H1 (cell line): Measurements from ENCODE around the gene COL4A2. TPM values are rescaled to one million over a fixed set of nuclear protein-coding genes. Genes with fewer than 3 reads are reported as not detected.

Experiments
- CTCF ChIA-PET: fragments of 300-600 bp; sonication (Branson Sonifier 250); formaldehyde crosslinking; loops from one replicate; lab custom pipeline; 2021; ENCODE audit not compliant: partially characterized antibody; lab: Charles Lee
- POLR2A ChIA-PET: fragments of 300-600 bp; sonication (Branson Sonifier 250); formaldehyde crosslinking; loops from one replicate; lab custom pipeline; 2021; ENCODE audit warnings: inconsistent platforms; ENCODE audit not compliant: partially characterized antibody; lab: Charles Lee
- DNase-seq, 2 experiments: peaks; one replicate each; pipeline versions ENCODE4 v3.0.0 to v3.0.0-alpha.2; 2010 to 2022; ENCODE audit warnings: low spot score in 2 of 2, low read depth in 1 of 2, mixed read lengths in 1 of 2
- FAIRE-seq: peaks from 2 replicates; lab custom pipeline; 2011; peaks lifted over from hg19 to GRCh38; lab: Jason Lieb, UNC
- H2AFZ ChIP-seq: 2 replicates; pipeline ENCODE4 v1.8.1; 2012; ENCODE audit warnings: low read length, inconsistent platforms
- H2AK5ac ChIP-seq: 2 replicates; pipeline ENCODE4 v1.6.1; 2013; ENCODE audit warnings: low read depth, low read length
- H2BK120ac ChIP-seq: replicated peaks from 2 replicates; pipeline ENCODE3; 2013; ENCODE audit warnings: low read depth, low read length, inconsistent platforms
- H2BK12ac ChIP-seq: 2 replicates; pipeline ENCODE4 v1.6.1; 2013; ENCODE audit warnings: low read depth, low read length
- H2BK15ac ChIP-seq: 2 replicates; pipeline ENCODE4 v1.6.1; 2013; ENCODE audit warnings: low read length
- H2BK20ac ChIP-seq: 2 replicates; pipeline ENCODE4 v1.6.1; 2013; ENCODE audit warnings: low read length
- H2BK5ac ChIP-seq: 2 replicates; pipeline ENCODE4 v1.6.1; 2013; ENCODE audit warnings: low read depth, low read length
- H3K14ac ChIP-seq: 2 replicates; pipeline ENCODE4 v1.6.1; 2013; ENCODE audit warnings: inconsistent platforms; ENCODE audit not compliant: insufficient read length
- H3K18ac ChIP-seq: 2 replicates; pipeline ENCODE4 v1.6.1; 2013; ENCODE audit warnings: low read length; ENCODE audit errors: extremely low read depth
- H3K23ac ChIP-seq: 2 replicates; pipeline ENCODE4 v1.6.1; 2013; ENCODE audit warnings: inconsistent platforms; ENCODE audit not compliant: insufficient read length
- H3K23me2 ChIP-seq: 2 replicates; pipeline ENCODE4 v1.6.1; 2013; ENCODE audit warnings: low read depth, low read length
- H3K27ac ChIP-seq: 2 replicates; pipeline ENCODE4 v1.6.1; 2011; ENCODE audit warnings: low read depth, low read length, inconsistent platforms
- H3K27me3 ChIP-seq, 4 experiments: replicated peaks in 1 of 4; 1 replicate in 1 of 4; 2 replicates in 3 of 4; pipeline versions ENCODE4 v1.6.1 to v1.8.1; 2011 to 2013; ENCODE audit warnings: low read length in 3 of 4, mild to moderate bottlenecking in 3 of 4, inconsistent platforms in 2 of 4, mixed read lengths in 2 of 4, moderate library complexity in 1 of 4; ENCODE audit not compliant: control insufficient read depth in 3 of 4, insufficient read depth in 3 of 4; ENCODE audit errors: extremely low read depth in 1 of 4
- H3K36me3 ChIP-seq, 4 experiments: 2 replicates each; pipeline versions ENCODE4 v1.6.1 to v1.8.1; 2011 to 2013; ENCODE audit warnings: mild to moderate bottlenecking in 4 of 4, low read length in 3 of 4, moderate library complexity in 2 of 4, control low read depth in 1 of 4, inconsistent platforms in 1 of 4; ENCODE audit not compliant: insufficient read depth in 4 of 4, control insufficient read depth in 2 of 4
- H3K4ac ChIP-seq: replicated peaks from 2 replicates; pipeline ENCODE3; 2013; ENCODE audit warnings: low read length, low read depth, mixed read lengths, inconsistent platforms; ENCODE audit not compliant: insufficient read length
- H3K4me1 ChIP-seq, 4 experiments: replicated peaks in 1 of 4; 1 replicate in 1 of 4; 2 replicates in 3 of 4; pipeline versions ENCODE4 v1.6.1 to v1.8.1; 2011 to 2013; ENCODE audit warnings: low read length in 3 of 4, inconsistent platforms in 2 of 4, mixed read lengths in 1 of 4; ENCODE audit not compliant: insufficient read depth in 4 of 4, control insufficient read depth in 3 of 4
- H3K4me2 ChIP-seq, 2 experiments: 2 replicates each; pipeline versions ENCODE4 v1.6.1 to v1.8.1; 2011 to 2013; ENCODE audit warnings: low read depth in 2 of 2, low read length in 2 of 2, control low read depth in 1 of 2, inconsistent platforms in 1 of 2, mild to moderate bottlenecking in 1 of 2; ENCODE audit not compliant: insufficient read depth in 1 of 2
- H3K4me3 ChIP-seq, 4 experiments: fragments of 200-600, 300-600 bp in 1 of 4; sonication (generic), shearing (Covaris generic), sonication (Bioruptor Twin) in 1 of 4; 2 replicates each; pipeline versions ENCODE4 v1.5.1 to v1.8.1; 2011 to 2016; ENCODE audit warnings: low read length in 4 of 4, low read depth in 3 of 4, control low read depth in 2 of 4, inconsistent platforms in 2 of 4, mild to moderate bottlenecking in 2 of 4, mixed read lengths in 1 of 4, moderate library complexity in 1 of 4; ENCODE audit not compliant: insufficient read depth in 2 of 4; ENCODE audit errors: extremely low read depth in 1 of 4
- H3K56ac ChIP-seq: replicated peaks from 2 replicates; pipeline ENCODE3; 2013; ENCODE audit warnings: low read depth, mild to moderate bottlenecking, mixed read lengths, low read length, inconsistent platforms; ENCODE audit not compliant: insufficient read length
- H3K79me1 ChIP-seq: 2 replicates; pipeline ENCODE4 v1.6.1; 2013; ENCODE audit warnings: low read depth, low read length, control low read depth
- H3K79me2 ChIP-seq, 2 experiments: 2 replicates each; pipeline versions ENCODE4 v1.6.1 to v1.8.1; 2012 to 2013; ENCODE audit warnings: low read length in 2 of 2, mild to moderate bottlenecking in 2 of 2, inconsistent platforms in 1 of 2; ENCODE audit not compliant: insufficient read depth in 2 of 2, control insufficient read depth in 1 of 2
- H3K9ac ChIP-seq, 4 experiments: replicated peaks in 1 of 4; 1 replicate in 1 of 4; 2 replicates in 3 of 4; pipeline versions ENCODE4 v1.6.1 to v1.8.1; 2011 to 2013; ENCODE audit warnings: low read depth in 3 of 4, low read length in 3 of 4, control low read depth in 2 of 4, mild to moderate bottlenecking in 2 of 4, moderate library complexity in 2 of 4, inconsistent platforms in 1 of 4; ENCODE audit errors: extremely low read depth in 1 of 4
- H3K9me3 ChIP-seq, 2 experiments: 2 replicates each; pipeline versions ENCODE4 v1.6.1 to v1.8.1; 2012 to 2013; ENCODE audit warnings: mild to moderate bottlenecking in 2 of 2, moderate library complexity in 2 of 2, control low read depth in 1 of 2, inconsistent platforms in 1 of 2, low read depth in 1 of 2, low read length in 1 of 2, mixed read lengths in 1 of 2; ENCODE audit not compliant: insufficient read depth in 2 of 2
- H4K20me1 ChIP-seq, 2 experiments: replicated peaks in 1 of 2; 2 replicates each; pipeline versions ENCODE3 to v1.8.1; 2011 to 2013; ENCODE audit warnings: inconsistent platforms in 2 of 2, low read length in 2 of 2, mild to moderate bottlenecking in 1 of 2; ENCODE audit not compliant: insufficient read depth in 2 of 2, control insufficient read depth in 1 of 2
- H4K5ac ChIP-seq: 2 replicates; pipeline ENCODE4 v1.6.1; 2013; ENCODE audit warnings: low read length, low read depth, mixed read lengths, inconsistent platforms; ENCODE audit not compliant: insufficient read length
- H4K8ac ChIP-seq: 2 replicates; pipeline ENCODE4 v1.8.0; 2013; ENCODE audit warnings: mild to moderate bottlenecking, moderate library complexity, low read length, inconsistent platforms; ENCODE audit not compliant: insufficient read depth; ENCODE audit errors: extremely low read depth
- H4K91ac ChIP-seq: replicated peaks from 2 replicates; pipeline ENCODE3; 2013; ENCODE audit warnings: low read length, mixed read lengths, inconsistent platforms; ENCODE audit not compliant: insufficient read length
- KDM4A ChIP-seq: IDR thresholded peaks from one replicate; pipeline ENCODE4 v1.7.1; 2012; ENCODE audit warnings: low read depth, mild to moderate bottlenecking, moderate library complexity, low read length, inconsistent platforms; ENCODE audit not compliant: severe bottlenecking
- WGBS, 2 experiments: shearing (Covaris generic) in 1 of 2; methylation state at CpG; one replicate each; pipeline versions ENCODE4 v1.1.6 to v1.1.7; 2013 to 2015; ENCODE audit warnings: low lambda C conversion rate in 2 of 2, mixed read lengths in 2 of 2, inconsistent platforms in 1 of 2, low coverage in 1 of 2, missing lambda C conversion rate in 1 of 2; ENCODE audit not compliant: insufficient replicate concordance in 2 of 2, insufficient coverage in 1 of 2, insufficient read length in 1 of 2; ENCODE audit errors: extremely low coverage in 1 of 2, missing lambda C conversion rate in 1 of 2; 5-methylcytosine and 5-hydroxymethylcytosine counted together
- polyA plus RNA-seq, 7 experiments: library from polyadenylated mRNA; depleted of rRNA in 3 of 7; stranded (reverse) in 5 of 7; unstranded in 2 of 7; fragments of >200 nt in 5 of 7; fragments of 200-250 nt in 2 of 7; gene quantifications; 1 replicate in 5 of 7; 2 replicates in 1 of 7; 4 replicates in 1 of 7; pipeline versions ENCODE4 v1.2.1 to v1.2.3, GENCODE V29; 2011 to 2013; ENCODE audit warnings: missing spikeins in 2 of 7, mixed read lengths in 2 of 7
- total RNA-seq: library from RNA; stranded (reverse); fragmentation: NEBNext Ultra II Directional; extraction: Animal tissue kit (Norgen Biotek cat#: 25700); gene quantifications from 2 replicates; pipeline ENCODE4 v1.2.1, GENCODE V29; 2021

The COL4A2 gene
- total and polyA plus RNA-seq, 2 of the 8 experiments (the other 6 are each of a cell fraction or from before 2014, with no cell fraction given), result 80.4 to 87.3 TPM

DNA sequence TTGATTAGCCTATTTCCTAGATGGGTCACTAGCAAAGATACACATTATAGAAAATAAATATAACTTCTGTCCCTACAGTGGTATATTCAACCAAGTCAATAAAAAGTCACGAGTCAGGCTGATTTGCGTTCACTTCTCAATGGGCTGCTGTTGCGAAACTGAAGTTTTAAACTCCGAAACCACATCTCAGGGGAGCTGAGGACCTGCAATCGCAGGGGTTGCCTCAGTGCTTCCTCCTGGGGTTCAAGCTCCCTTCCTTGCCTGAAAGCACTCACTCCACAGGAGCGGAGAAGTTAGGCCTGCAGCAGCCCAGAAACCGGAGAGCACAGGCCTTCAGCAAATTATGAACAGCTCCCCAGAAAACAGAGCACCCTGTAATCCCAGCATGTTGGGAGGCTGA is 214.9 kb downstream of the COL4A2 start:
- no peak overlapping the region for H2BK20ac ChIP-seq
- no peak overlapping the region for H4K5ac ChIP-seq
- WGBS, 2 experiments, result 92% methylated on average over 7 of the region's 7 CpGs; no CpG with 5 or more reads in 1 of the 2 experiments
- no peak overlapping the region for H2BK5ac ChIP-seq
- no peak overlapping the region for H3K9ac ChIP-seq
- no peak overlapping the region for H3K4me3 ChIP-seq
- H3K79me2 ChIP-seq, result peaks cover 0 to 7% of the 10 kb centered on the region in 2 experiments; a peak in 1 of 4 replicates
- H3K36me3 ChIP-seq, result no peaks in the 10 kb centered on the region
- no peak overlapping the region for H2BK120ac ChIP-seq
- H3K4me1 ChIP-seq, result peaks cover 0 to 9% (median 2%) of the 10 kb centered on the region in 4 experiments; a peak in 2 of 7 replicates
- H3K18ac ChIP-seq, result no peak overlapping the region
- H3K9me3 ChIP-seq, result no peaks in the 10 kb centered on the region
- no peak overlapping the region for H3K4me2 ChIP-seq
- DNase-seq (no peak), FAIRE-seq (no peak)
- no peak overlapping the region for H3K4ac ChIP-seq
- H3K23ac ChIP-seq, result no peak overlapping the region
- no peaks in the 10 kb centered on the region for H3K27me3 ChIP-seq
- POLR2A ChIA-PET, result interaction anchor here (0.6 kb wide), 1 partner anchor 175 kb away, joined by 3 read pairs; no protein-coding TSS in a partner anchor
- H4K8ac ChIP-seq, result no peak overlapping the region
- no peak overlapping the region for H2BK15ac ChIP-seq
- peaks cover 1 to 2% of the 10 kb centered on the region in 2 experiments for H4K20me1 ChIP-seq
- no peaks in the 10 kb centered on the region for H3K23me2 ChIP-seq
- H2AK5ac ChIP-seq, result no peak overlapping the region; the same call in 1 of the 2 replicates
- CTCF ChIA-PET, result interaction anchor here (0.6 to 1.8 kb wide), 6 partner anchors 10 to 524 kb away, joined by 3 to 10 read pairs (median 4); no protein-coding TSS in a partner anchor
- peaks cover 6% of the 10 kb centered on the region; the same call in 1 of the 2 replicates for H3K79me1 ChIP-seq
- no peak overlapping the region for H3K56ac ChIP-seq
- H2BK12ac ChIP-seq, result no peak overlapping the region
- H2AFZ ChIP-seq, result no peak overlapping the region
- H3K14ac ChIP-seq, result no peak overlapping the region
- no peak overlapping the region for H4K91ac ChIP-seq
- no peak overlapping the region for H3K27ac ChIP-seq
- TF ChIP-seq KDM4A, result no peak
